ENCODE results near the gene FAM171A1.
"Not testable (repeated sequence)": the region's sequence is repeated elsewhere in the genome, so short reads cannot be mapped to it uniquely, and the experiment has no call there.

Gene FAM171A1

DNA sequence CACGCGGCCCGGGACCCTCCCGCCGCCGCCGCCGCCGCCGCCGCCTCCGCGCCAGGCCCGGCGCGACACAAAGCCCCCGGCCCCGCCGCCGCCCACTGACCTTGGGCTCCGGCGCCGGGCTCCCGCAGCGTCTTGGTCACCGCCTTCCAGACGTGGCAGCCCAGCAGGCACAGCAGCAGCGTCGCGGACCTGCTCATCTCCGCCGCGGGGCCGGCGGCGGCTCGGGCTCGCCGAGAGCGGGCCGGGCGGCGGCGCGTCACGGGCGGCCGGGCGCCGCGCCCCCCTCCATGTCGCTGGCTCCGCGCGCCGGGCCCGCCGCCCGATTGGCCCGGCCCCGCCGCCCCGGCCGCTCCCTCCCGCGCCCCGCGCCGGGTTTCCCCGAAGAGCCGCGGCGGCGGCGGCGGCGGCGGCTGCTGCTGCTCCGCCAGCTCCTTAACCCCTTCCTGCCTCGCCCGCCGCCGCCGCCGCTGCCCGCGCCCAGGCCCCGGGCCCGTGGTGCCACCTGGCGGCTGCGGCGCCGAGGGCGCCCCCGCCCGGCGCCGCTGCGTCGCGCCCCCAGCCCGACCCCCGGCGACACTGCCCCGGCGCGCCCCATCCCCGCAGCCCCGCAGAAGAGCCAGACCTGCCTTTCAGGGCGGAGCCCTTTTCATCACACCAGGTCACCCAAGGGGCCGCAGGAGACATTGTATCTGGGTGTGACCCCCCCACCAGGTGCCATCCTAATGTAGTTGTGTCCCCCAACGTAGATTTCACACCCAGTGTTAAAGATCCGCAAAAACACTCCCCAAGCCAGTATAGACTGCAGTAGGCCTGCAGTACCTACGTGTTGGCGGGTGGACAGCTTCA, at the start of gene FAM171A1:
TSS of gene FAM171A1 (minus strand) at position 434 of the 846 bp plus-strand sequence. CDS start at position 197, 237 bp downstream.
- DNase-seq, result peak; percentile 48

DNA sequence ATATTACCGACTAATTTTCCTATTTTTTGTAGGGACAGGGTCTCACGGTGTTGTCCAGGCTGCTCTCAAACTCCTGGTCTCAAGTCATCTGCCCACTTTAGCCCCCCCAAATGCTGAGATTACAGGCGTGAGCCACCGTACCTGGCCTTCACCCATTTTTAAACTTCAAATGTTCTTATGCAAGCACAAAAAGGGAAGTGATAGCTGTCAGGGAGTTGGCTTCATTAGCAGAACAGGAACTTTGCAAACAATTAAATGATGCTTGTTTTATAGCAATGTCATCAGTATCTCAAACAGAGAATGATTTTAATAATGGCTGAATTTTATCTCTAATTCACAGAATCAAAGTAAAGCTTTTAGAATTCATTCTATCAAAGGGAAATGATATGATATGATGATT, 49.8 kb upstream of the FAM171A1 start:
- no peak for DNase-seq

GRCh38 chr10:15419279-15419874, 48.3 kb upstream of the FAM171A1 start:
- no peak for DNase-seq

- DNase-seq, result no peak
Observed at GRCh38 chr10:15416034-15416433, 44.9 kb upstream of the FAM171A1 start.

DNA sequence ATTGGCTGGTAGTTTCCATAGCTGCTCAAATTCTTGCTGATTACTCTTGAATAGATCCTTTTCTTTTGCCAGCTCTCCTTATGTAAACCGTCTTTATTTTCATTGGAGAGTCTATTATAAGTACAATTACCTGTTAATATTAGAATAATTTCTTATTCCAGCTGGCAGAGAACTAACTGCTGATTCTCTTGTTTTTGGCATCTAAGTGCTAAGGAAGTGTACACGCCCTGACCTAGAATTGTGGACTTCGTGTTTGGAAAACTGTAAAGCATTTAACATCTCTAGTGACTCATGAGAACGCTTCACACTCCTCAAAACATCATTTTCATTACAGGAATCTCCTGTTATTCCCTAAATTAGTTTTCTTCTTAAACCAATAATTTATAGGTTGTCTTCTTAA, 39.9 kb upstream of the FAM171A1 start:
- no peak for DNase-seq

- not testable (repeated sequence) for DNase-seq
Observed at GRCh38 chr10:15409350-15409749, 38.3 kb upstream of the FAM171A1 start.

DNA sequence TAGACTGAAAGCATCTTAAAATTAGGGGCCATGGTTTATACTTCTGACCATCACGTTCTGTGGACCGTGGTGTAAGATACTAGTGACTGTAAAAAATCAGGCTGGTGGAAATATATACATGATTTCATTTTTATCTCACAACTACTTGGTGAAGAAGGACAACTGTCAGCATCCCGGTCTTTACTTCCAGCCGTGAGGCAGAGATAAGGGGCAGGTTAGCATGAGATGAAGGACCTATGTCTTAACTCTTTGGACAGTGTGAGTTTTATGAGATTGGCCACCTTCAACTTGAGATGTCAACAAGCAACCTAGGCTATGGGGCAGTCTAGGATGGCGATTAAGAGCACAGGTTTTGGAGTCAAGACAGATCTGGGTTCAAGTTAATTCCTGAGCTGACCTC, 37.5 kb upstream of the FAM171A1 start:
- DNase-seq, result no peak

GRCh38 chr10:15405319-15405718, 34.2 kb upstream of the FAM171A1 start:
- no peak for DNase-seq

DNA sequence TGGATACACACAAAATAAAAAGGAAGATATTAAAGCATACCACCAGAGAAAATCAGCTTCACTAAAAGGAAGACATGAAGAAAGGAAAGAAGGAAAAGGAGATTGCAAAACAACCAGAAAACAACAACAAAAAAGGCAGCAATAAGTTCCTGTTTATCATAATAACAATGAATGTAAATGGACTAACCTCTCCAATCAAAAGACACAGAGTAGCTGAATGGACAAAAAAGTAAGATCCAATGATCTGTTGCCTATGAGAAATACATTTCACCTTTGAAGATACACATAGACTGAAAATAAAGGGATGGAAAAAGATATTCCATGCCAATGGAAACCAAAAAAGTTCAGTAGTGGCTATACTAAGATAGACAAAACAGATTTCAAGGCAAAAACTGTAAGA, 30.3 kb upstream of the FAM171A1 start:
- no peak for DNase-seq

DNA sequence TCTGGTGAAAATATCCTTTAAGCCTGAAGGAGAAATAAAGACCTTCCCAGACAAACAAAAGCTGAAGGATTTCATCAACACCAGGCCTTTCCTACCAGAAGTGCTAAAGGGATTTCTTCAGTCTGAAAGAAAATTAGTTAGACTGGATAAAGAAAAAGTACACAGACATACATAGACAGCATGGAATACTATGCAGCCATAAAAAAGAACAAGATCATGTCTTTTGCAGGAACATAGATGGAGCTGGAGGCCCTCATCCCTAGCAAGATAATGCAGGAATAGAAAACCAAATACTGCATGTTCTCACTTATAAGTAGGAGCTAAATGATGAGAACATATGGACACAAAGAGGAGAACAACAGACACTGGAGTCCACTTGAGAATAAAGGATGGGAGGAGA, 29.4 kb upstream of the FAM171A1 start:
- not testable (repeated sequence) for DNase-seq

DNA sequence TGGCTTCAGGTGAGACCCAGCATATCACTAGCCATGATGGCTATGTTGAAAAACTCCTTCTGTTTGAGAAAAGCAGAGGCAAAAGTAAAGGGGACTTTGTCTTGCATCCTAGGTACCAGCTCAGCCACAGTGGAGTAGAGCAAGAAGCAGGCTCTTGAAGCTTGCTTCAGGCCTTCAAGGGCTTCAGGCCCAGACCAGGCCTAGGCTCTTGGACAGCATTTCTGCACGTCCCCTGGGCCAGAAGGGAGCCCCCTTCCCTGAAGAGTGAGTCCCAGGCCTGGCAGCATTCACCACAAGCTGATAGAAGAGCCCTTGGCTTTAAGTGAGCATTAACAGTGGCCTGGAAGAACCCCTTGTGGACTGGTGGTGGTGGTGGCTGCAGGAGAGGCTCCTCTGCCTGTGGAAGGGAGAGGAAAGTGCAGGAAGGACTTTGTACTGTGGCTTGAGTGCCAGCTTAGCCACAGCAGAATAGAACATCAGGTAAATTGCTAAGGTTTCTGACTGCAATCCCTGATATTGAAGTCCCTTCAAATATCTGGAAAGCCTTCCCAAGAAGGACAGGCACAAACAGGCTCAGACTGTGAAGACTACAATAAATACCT, 28.1 kb upstream of the FAM171A1 start:
- DNase-seq, result no peak

GRCh38 chr10:15395935-15396334, 24.8 kb upstream of the FAM171A1 start:
- DNase-seq, result no peak

- no peak for DNase-seq
Observed at GRCh38 chr10:15393139-15393825, 22.2 kb upstream of the FAM171A1 start.

DNA sequence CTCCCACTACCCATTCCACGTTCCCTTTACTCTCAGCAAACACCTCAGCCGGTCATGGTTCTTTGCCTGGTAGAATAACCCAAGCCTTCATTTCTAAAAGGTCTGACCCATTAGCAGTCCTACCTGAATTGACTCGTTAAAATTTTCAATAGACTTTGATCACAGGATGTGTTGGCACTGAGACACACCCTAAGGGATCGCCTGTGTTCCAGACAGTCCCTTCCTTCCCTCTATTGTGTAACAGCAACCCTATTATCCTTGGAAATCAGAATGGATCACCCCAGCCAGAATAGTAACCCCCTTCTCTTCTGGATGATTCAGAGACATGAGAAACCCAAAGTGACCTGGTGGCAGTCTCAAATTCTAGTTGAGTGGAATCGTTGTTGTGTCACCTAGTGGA, 20.4 kb upstream of the FAM171A1 start:
- no peak for DNase-seq

DNA sequence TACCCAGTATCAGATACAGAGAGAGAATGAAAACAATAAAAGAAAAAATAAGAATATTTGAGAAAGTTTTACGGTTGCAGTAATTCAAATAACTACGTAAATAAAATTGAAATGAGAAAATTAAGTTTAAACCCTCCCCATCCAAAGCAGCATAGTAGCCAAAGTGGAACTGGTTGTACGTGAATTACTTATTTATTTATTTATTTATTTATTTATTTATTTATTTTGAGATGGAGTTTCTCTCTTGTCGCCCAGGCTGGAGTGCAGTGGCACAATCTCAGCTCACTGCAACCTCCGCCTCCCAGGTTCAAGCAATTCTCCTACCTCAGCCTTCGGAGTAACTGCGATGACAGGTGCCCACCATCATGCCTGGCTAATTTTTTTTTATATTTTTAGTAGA, 17.1 kb upstream of the FAM171A1 start:
- DNase-seq, result not testable (repeated sequence)

DNA sequence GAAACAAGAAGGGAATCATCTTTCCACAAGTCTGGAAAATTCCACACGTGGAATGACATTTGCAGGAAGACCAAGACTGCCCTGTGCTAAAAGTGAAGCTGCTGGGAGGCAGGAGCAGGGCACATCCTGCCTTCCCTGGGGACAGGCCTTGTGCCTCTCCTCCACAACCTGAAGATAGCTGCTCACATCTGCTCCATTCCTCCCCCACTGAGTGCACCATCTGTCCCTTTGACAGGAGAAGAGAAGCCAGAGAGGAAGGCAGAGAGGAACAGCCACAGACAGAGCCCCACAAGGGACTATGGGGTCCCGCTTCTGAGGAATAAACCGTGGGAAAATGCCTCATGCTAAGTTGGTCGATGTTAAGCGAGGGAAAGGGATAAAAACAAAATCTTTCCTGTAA, 15.9 kb upstream of the FAM171A1 start:
- no peak for DNase-seq

GRCh38 chr10:15385552-15386455, 14.7 kb upstream of the FAM171A1 start:
- DNase-seq, result no peak

- DNase-seq, result no peak
Observed at GRCh38 chr10:15381420-15381819, 10.3 kb upstream of the FAM171A1 start.

DNA sequence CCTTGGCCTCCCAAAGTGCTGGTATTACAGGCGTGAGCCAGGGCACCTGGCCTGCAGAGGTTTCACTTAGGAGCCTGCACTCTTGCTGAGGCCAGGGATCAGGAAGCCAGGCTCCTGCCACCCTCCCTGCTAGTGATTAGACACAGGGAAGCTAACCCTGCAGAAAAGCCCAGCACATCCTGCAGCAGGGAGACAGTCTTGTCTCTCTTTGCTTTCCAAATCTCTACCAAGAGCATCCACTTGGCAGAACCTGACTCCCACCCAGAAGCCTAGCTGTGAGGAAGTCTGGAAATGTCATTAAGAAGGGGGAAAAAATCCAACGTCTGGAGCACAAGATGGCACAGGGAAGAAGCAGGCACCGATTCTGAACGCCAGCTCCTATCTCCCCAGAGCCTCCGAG, 8.0 kb upstream of the FAM171A1 start:
- DNase-seq, result no peak

DNA sequence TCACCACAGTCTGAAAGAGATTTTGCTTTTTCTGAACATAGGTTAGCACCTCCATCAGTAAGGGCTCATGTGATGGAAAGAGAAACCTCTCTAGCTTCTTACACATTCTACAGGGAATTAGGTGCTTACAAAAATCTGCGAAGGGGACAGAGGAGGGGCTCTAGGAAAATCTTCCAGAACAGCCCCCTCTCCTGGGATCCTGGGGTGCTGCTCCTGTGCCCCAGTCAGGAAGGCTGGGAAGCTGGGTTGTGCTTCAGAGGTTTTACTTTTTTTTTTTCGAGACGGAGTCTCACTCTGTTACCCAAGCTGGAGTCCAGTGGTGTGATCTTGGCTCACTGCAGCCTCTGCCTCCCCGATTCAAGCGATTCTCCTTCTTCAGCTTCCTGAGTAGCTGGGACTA, 7.5 kb upstream of the FAM171A1 start:
- no peak for DNase-seq

GRCh38 chr10:15374566-15374965, 3.5 kb upstream of the FAM171A1 start:
- DNase-seq, result no peak

GRCh38 chr10:15374156-15374555, 3.1 kb upstream of the FAM171A1 start:
- DNase-seq, result no peak
